SK-N-SH (cell line): ENCODE results near the gene CDH13. TPM values are rescaled to one million over a fixed set of nuclear protein-coding genes. Genes with fewer than 3 reads are reported as not detected.

ENCODE experiments used
- CTCF ChIA-PET: fragments of 300-600, 350-600 bp; formaldehyde crosslinking; extraction: SDS; loops from one replicate; lab custom pipeline; 2021; lab: Yijun Ruan, JAX
- POLR2A ChIA-PET: fragments of 350-600 bp; sonication (Branson Sonifier 250); formaldehyde crosslinking; extraction: SDS; loops from one replicate; lab custom pipeline; 2020; ENCODE audit warnings: antibody characterized with exemption, inconsistent platforms; lab: Yijun Ruan, JAX
- DNase-seq: peaks from one replicate; pipeline ENCODE4 v3.0.0; 2012
- H2AFZ ChIP-seq: fragments of 200-600 bp; sonication (generic); 2 replicates; pipeline ENCODE4 v1.8.1; 2016; ENCODE audit warnings: antibody characterized with exemption, mild to moderate bottlenecking, low read depth
- H3F3A ChIP-seq: fragments of 200-600 bp; sonication (generic); replicated peaks from 2 replicates; pipeline ENCODE3; 2016; ENCODE audit warnings: antibody characterized with exemption, mild to moderate bottlenecking; ENCODE audit not compliant: insufficient read depth
- H3K27ac ChIP-seq, 2 experiments: fragments of 200-500 bp in 1 of 2; fragments of 200-600 bp in 1 of 2; sonication (Bioruptor generic) in 1 of 2; sonication (generic), shearing (Covaris generic) in 1 of 2; 2 replicates each; pipeline versions ENCODE4 v1.5.1 to v1.6.1; 2014 to 2016; ENCODE audit warnings: low read depth in 2 of 2, inconsistent platforms in 1 of 2, low read length in 1 of 2, mild to moderate bottlenecking in 1 of 2, mixed read lengths in 1 of 2
- H3K27me3 ChIP-seq: fragments of 200-600 bp; sonication (generic), shearing (Covaris generic); 2 replicates; pipeline ENCODE4 v1.6.1; 2016; ENCODE audit warnings: mixed run types; ENCODE audit not compliant: insufficient read depth
- H3K36me3 ChIP-seq, 2 experiments: fragments of 200-500 bp in 1 of 2; fragments of 200-600 bp in 1 of 2; sonication (Bioruptor generic) in 1 of 2; sonication (generic) in 1 of 2; replicated peaks in 1 of 2; 2 replicates each; pipeline versions ENCODE3 to v1.5.1; 2014 to 2016; ENCODE audit warnings: low read length in 1 of 2, mild to moderate bottlenecking in 1 of 2; ENCODE audit not compliant: insufficient read depth in 2 of 2, control insufficient read depth in 1 of 2
- H3K4me1 ChIP-seq, 2 experiments: fragments of 200-500 bp in 1 of 2; fragments of 200-600 bp in 1 of 2; sonication (Bioruptor generic) in 1 of 2; sonication (generic), shearing (Covaris generic) in 1 of 2; 2 replicates each; pipeline versions ENCODE4 v1.5.1 to v1.6.1; 2014 to 2016; ENCODE audit warnings: low read depth in 1 of 2, low read length in 1 of 2, mixed run types in 1 of 2; ENCODE audit not compliant: insufficient read depth in 2 of 2, control insufficient read depth in 1 of 2
- H3K4me2 ChIP-seq: fragments of 200-600 bp; sonication (generic), shearing (Covaris generic); 2 replicates; pipeline ENCODE4 v1.6.1; 2017; ENCODE audit warnings: mixed run types
- H3K4me3 ChIP-seq, 2 experiments: fragments of 200-500 bp in 1 of 2; fragments of 200-600 bp in 1 of 2; sonication (Bioruptor generic) in 1 of 2; sonication (generic), shearing (Covaris generic) in 1 of 2; 2 replicates each; pipeline versions ENCODE4 v1.5.1 to v1.8.1; 2014 to 2016; ENCODE audit warnings: low read depth in 2 of 2, inconsistent platforms in 1 of 2, low read length in 1 of 2, mild to moderate bottlenecking in 1 of 2, mixed read lengths in 1 of 2, moderate library complexity in 1 of 2
- H3K79me2 ChIP-seq: fragments of 200-600 bp; sonication (generic); 2 replicates; pipeline ENCODE4 v1.8.1; 2017; ENCODE audit warnings: mild to moderate bottlenecking; ENCODE audit not compliant: insufficient read depth
- H3K9ac ChIP-seq: fragments of 200-600 bp; sonication (generic); 2 replicates; pipeline ENCODE4 v1.6.1; 2017; ENCODE audit warnings: mixed run types
- H3K9me2 ChIP-seq: fragments of 200-600 bp; sonication (generic); 2 replicates; pipeline ENCODE4 v1.6.1; 2017; ENCODE audit warnings: mixed run types
- H3K9me3 ChIP-seq: fragments of 200-600 bp; sonication (generic); 2 replicates; pipeline ENCODE4 v1.6.1; 2017; ENCODE audit warnings: mixed run types, mild to moderate bottlenecking, moderate library complexity
- H4K20me1 ChIP-seq: fragments of 200-600 bp; sonication (generic); 2 replicates; pipeline ENCODE4 v1.6.1; 2017; ENCODE audit warnings: mild to moderate bottlenecking, mixed run types; ENCODE audit not compliant: insufficient read depth
- ELF1 ChIP-seq: IDR thresholded peaks from 2 replicates; pipeline ENCODE4 v1.4.0; 2012
- EP300 ChIP-seq, 2 experiments: IDR thresholded peaks; 2 replicates each; pipeline versions ENCODE4 v1.4.0 to v1.6.1; 2012; ENCODE audit warnings: borderline replicate concordance in 1 of 2, low read depth in 1 of 2, low read length in 1 of 2
- FOXJ3 ChIP-seq: sonication (generic); formaldehyde crosslinking; IDR thresholded peaks from 2 replicates; pipeline ENCODE4 v1.5.1; 2020; ENCODE audit warnings: mild to moderate bottlenecking, missing genetic modification reagents
- GABPA ChIP-seq: IDR thresholded peaks from 2 replicates; pipeline ENCODE4 v1.4.0; 2012; ENCODE audit warnings: low read depth, mild to moderate bottlenecking
- NFIC ChIP-seq: IDR thresholded peaks from 2 replicates; pipeline ENCODE4 v1.4.0; 2012; ENCODE audit warnings: borderline replicate concordance
- NRF1 ChIP-seq: IDR thresholded peaks from 2 replicates; pipeline ENCODE4 v1.6.1; 2012; ENCODE audit warnings: low read depth, mild to moderate bottlenecking, low read length
- POLR2AphosphoS5 ChIP-seq: IDR thresholded peaks from 2 replicates; pipeline ENCODE4 v1.6.1; 2012; ENCODE audit warnings: low read depth, low read length
- RFX5 ChIP-seq: IDR thresholded peaks from 2 replicates; pipeline ENCODE4 v1.6.1; 2012; ENCODE audit warnings: mild to moderate bottlenecking, improper control_type of control experiment, low read length
- RXRA ChIP-seq: IDR thresholded peaks from 2 replicates; pipeline ENCODE4 v1.4.0; 2012; ENCODE audit warnings: low read depth, mild to moderate bottlenecking, borderline replicate concordance
- SIN3A ChIP-seq: IDR thresholded peaks from 2 replicates; pipeline ENCODE4 v1.6.1; 2012; ENCODE audit warnings: low read depth, mild to moderate bottlenecking, low read length, moderate library complexity, borderline replicate concordance
- SMC3 ChIP-seq: IDR thresholded peaks from 2 replicates; pipeline ENCODE4 v1.6.1; 2012; ENCODE audit warnings: low read depth, low read length, improper control_type of control experiment
- TAF1 ChIP-seq: IDR thresholded peaks from 2 replicates; pipeline ENCODE4 v1.6.1; 2012; ENCODE audit warnings: low read depth, mild to moderate bottlenecking, low read length, moderate library complexity, borderline replicate concordance
- TEAD4 ChIP-seq: IDR thresholded peaks from 2 replicates; pipeline ENCODE4 v1.4.0; 2012; ENCODE audit warnings: mild to moderate bottlenecking, borderline replicate concordance; ENCODE audit not compliant: insufficient read depth
- WGBS: methylation state at CpG from one replicate; pipeline ENCODE4 v1.1.6; 2017; ENCODE audit warnings: low lambda C conversion rate; 5-methylcytosine and 5-hydroxymethylcytosine counted together
- polyA plus RNA-seq, 3 experiments: library from polyadenylated mRNA; depleted of rRNA; stranded (reverse); fragments of >200 nt; gene quantifications; 2 replicates each; pipeline ENCODE4 v1.2.3, GENCODE V29; 2012
- TF ChIP-seq, protein P1 (sequence below): IDR thresholded peaks from 2 replicates; pipeline ENCODE4 v1.4.0; 2012; ENCODE audit warnings: low read depth
- TF ChIP-seq, protein P2 (sequence below): IDR thresholded peaks from 2 replicates; pipeline ENCODE4; 2012
- TF ChIP-seq, protein P3 (sequence below): fragments of 200-600 bp; sonication (generic); IDR thresholded peaks from 2 replicates; pipeline ENCODE4 v1.6.1; 2017; ENCODE audit warnings: antibody characterized with exemption, mild to moderate bottlenecking, moderate library complexity

Gene CDH13
- polyA plus RNA-seq, 1 of the 3 experiments (the other 2 are of a cell fraction), result 93.0 TPM

DNA sequence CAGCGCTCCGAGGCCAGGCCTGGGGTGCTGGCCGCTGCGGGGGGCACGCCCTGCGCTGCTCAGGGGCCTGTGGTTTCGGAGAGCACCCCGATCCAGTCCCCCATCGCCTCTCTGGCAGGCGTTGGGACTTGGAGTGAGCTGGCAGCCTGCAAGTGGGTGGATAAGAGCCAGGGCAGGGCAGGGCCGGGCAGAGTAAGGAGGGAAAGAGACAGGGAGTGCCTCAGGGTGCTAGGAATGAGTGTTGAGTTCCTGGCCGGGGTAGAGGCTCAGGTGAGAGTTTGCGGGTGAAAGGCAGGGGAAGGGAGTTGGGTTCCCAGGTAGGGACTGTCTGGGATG, 1.3 kb downstream of the CDH13 start:
- H3K79me2 ChIP-seq, result peaks cover 45% of the 10 kb centered on the region; the same call in 1 of the 2 replicates
- no peak for DNase-seq
- peaks cover 4% of the 10 kb centered on the region; the same call in 1 of the 2 replicates for H3K27me3 ChIP-seq
- TF ChIP-seq, protein P1, sequence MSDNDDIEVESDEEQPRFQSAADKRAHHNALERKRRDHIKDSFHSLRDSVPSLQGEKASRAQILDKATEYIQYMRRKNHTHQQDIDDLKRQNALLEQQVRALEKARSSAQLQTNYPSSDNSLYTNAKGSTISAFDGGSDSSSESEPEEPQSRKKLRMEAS, result peak; percentile 9; the same call in 1 of the 2 replicates
- TF ChIP-seq GABPA (no peak), NFIC (peak; percentile 24), EP300 (IDR thresholded peaks at IDR 0.05; ENCODE audit: borderline replicate concordance in 1 of 2, low read depth in 1 of 2, low read length in 1 of 2) (0 out of 4 replicates have a peak, but pooled peaks of 1 of the 2 experiments have one; percentile 4)
- TF ChIP-seq, all 33 proteins: peak for 3
- H3K9me2 ChIP-seq, result no peaks in the 10 kb centered on the region
- peak overlapping the region; percentile 61 to 79 for H3K4me3 ChIP-seq
- peak overlapping the region; percentile 75 for H2AFZ ChIP-seq
- ChIA-PET CTCF (no interaction called here), POLR2A (no interaction called here)
- H3F3A ChIP-seq, result peaks cover 31% of the 10 kb centered on the region
- H4K20me1 ChIP-seq, result no peaks in the 10 kb centered on the region
- H3K9ac ChIP-seq, result peak overlapping the region; percentile 82
- peak overlapping the region in 1 of 2 experiments; percentile 86; a peak in 2 of 4 replicates for H3K27ac ChIP-seq
- 16% methylated on average over 11 of the region's 13 CpGs for WGBS
- H3K9me3 ChIP-seq, result no peaks in the 10 kb centered on the region
- H3K36me3 ChIP-seq, result no peaks in the 10 kb centered on the region
- peak overlapping the region; percentile 99 for H3K4me2 ChIP-seq
- peaks cover 0 to 15% of the 10 kb centered on the region in 2 experiments; a peak in 2 of 4 replicates for H3K4me1 ChIP-seq

DNA sequence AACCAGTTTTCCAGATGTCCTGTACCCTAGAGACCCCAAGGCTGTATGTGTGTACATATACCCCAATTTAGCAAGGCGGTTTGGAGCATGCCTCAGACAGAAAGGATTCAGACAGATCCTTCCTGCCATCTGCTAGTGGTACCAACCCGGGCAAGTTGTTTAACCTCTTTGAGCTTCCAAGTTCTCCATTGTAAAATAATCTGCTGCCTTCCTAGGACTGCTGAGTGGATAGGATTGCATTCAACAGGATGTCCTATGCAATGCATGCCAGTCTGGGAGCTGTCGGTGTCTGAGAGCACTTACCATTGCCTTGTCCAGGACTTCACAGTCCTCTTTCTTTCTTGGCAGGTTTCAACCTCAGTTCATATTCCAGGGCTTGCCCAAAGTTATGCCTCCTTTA, 1.9 kb downstream of the CDH13 start:
- peak overlapping the region; percentile 82; the same call in 1 of the 2 replicates for H3K9ac ChIP-seq
- 57% methylated on average over 3 of the region's 3 CpGs for WGBS
- peak overlapping the region in 1 of 2 experiments; percentile 79; a peak in 2 of 4 replicates for H3K4me3 ChIP-seq
- H3K4me2 ChIP-seq, result peak overlapping the region; percentile 99
- H3K27ac ChIP-seq, result peak overlapping the region in 1 of 2 experiments; percentile 86; a peak in 2 of 4 replicates
- H3K4me1 ChIP-seq, result peaks cover 0 to 17% of the 10 kb centered on the region in 2 experiments; a peak in 2 of 4 replicates
- no peak overlapping the region for H2AFZ ChIP-seq
- H3F3A ChIP-seq, result peaks cover 31% of the 10 kb centered on the region
- no peaks in the 10 kb centered on the region for H3K9me3 ChIP-seq
- H3K9me2 ChIP-seq, result no peaks in the 10 kb centered on the region
- ChIA-PET POLR2A (no interaction called here), CTCF (no interaction called here)
- peaks cover 52% of the 10 kb centered on the region; the same call in 1 of the 2 replicates for H3K79me2 ChIP-seq
- no peaks in the 10 kb centered on the region for H3K36me3 ChIP-seq
- TF ChIP-seq ELF1, result no peak
- no peak for TF ChIP-seq RXRA
- no peak for TF ChIP-seq TAF1
- no peak for TF ChIP-seq SIN3A
- TF ChIP-seq EP300 (IDR thresholded peaks at IDR 0.05; ENCODE audit: borderline replicate concordance in 1 of 2, low read depth in 1 of 2, low read length in 1 of 2), result no peak
- no peak for TF ChIP-seq RFX5
- no peak for TF ChIP-seq GABPA
- TF ChIP-seq TEAD4, result no peak
- TF ChIP-seq NRF1, result no peak
- TF ChIP-seq FOXJ3 (CRISPR knock-in tag), result no peak
- TF ChIP-seq POLR2AphosphoS5, result no peak
- TF ChIP-seq, protein P2, sequence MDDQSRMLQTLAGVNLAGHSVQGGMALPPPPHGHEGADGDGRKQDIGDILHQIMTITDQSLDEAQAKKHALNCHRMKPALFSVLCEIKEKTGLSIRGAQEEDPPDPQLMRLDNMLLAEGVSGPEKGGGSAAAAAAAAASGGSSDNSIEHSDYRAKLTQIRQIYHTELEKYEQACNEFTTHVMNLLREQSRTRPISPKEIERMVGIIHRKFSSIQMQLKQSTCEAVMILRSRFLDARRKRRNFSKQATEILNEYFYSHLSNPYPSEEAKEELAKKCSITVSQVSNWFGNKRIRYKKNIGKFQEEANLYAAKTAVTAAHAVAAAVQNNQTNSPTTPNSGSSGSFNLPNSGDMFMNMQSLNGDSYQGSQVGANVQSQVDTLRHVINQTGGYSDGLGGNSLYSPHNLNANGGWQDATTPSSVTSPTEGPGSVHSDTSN, result no peak
- TF ChIP-seq, protein P3, sequence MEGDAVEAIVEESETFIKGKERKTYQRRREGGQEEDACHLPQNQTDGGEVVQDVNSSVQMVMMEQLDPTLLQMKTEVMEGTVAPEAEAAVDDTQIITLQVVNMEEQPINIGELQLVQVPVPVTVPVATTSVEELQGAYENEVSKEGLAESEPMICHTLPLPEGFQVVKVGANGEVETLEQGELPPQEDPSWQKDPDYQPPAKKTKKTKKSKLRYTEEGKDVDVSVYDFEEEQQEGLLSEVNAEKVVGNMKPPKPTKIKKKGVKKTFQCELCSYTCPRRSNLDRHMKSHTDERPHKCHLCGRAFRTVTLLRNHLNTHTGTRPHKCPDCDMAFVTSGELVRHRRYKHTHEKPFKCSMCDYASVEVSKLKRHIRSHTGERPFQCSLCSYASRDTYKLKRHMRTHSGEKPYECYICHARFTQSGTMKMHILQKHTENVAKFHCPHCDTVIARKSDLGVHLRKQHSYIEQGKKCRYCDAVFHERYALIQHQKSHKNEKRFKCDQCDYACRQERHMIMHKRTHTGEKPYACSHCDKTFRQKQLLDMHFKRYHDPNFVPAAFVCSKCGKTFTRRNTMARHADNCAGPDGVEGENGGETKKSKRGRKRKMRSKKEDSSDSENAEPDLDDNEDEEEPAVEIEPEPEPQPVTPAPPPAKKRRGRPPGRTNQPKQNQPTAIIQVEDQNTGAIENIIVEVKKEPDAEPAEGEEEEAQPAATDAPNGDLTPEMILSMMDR, result no peak
- no peak for TF ChIP-seq SMC3
- DNase-seq, result no peak
- no peaks in the 10 kb centered on the region for H3K27me3 ChIP-seq
- no peaks in the 10 kb centered on the region for H4K20me1 ChIP-seq
